ENCODE data around the gene TMEM174. TPM values are rescaled to one million over a fixed set of nuclear protein-coding genes. Genes with fewer than 3 reads are reported as not detected.
A peak's percentile ranks its signal among the peaks of the same experiment; 100 is the strongest.

The TMEM174 gene
- total RNA-seq, 1 donor from 2014 or later: not detected

DNA sequence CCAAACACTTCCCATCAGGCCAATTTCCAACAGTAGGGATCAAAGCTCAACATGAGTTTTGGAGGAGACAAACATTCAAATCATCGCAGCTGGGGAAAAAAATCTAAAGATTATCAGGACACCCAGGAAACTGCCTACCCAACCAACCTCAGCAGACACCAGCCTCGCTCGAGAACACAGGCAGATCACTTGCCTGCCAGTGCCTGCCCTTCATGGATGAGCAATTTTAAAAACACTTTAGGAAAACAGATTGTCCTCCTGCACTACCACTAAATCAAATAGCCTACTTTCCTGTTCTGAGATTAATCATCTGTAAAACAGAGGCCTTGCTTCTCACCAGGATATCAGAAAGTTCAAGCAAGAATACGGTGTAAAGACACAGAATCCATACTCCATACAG is 14.7 kb upstream of the TMEM174 start:
- no peak overlapping the region for H3K27ac Mint-ChIP-seq

DNA sequence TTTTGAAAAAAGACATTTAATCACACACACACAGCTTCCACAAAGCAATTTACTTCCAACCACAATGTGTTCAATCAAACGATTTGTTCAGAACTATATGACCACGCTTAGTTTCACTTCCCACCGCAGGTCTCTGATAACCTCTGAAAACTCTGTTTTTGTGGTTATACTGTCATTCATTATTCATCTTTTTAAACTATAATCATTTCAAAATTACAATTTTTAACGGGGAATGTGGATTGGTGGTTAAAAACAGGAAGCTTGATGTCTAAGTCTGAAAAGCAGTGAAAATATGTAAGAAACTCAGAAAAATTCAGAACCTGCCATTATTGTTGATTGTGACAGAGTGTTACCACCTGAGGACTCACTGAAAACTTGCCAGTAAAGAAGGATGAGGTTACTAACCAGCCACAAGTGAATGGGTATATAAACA is 12.7 kb upstream of the TMEM174 start:
- no peaks in the 10 kb centered on the region for H3K79me2 ChIP-seq (ENCODE audit: low read depth)
- H3K9ac ChIP-seq: no peak overlapping the region
- no peaks in the 10 kb centered on the region for H3K36me3 ChIP-seq
- no peak overlapping the region for H3K4me2 ChIP-seq
- no peaks in the 10 kb centered on the region for H3K4me1 ChIP-seq
- H3K27ac ChIP-seq: no peak overlapping the region
- no peaks in the 10 kb centered on the region for H3F3A ChIP-seq (ENCODE audit: low read depth)
- no peaks in the 10 kb centered on the region for H4K20me1 ChIP-seq (ENCODE audit: low read depth)
- H3K27me3 Mint-ChIP-seq (ENCODE audit: insufficient read depth, low read depth): no peaks in the 10 kb centered on the region
- H3K9me3 ChIP-seq (ENCODE audit: low read depth): no peaks in the 10 kb centered on the region
- H3K36me3 Mint-ChIP-seq: no peaks in the 10 kb centered on the region
- TF ChIP-seq, protein P1, sequence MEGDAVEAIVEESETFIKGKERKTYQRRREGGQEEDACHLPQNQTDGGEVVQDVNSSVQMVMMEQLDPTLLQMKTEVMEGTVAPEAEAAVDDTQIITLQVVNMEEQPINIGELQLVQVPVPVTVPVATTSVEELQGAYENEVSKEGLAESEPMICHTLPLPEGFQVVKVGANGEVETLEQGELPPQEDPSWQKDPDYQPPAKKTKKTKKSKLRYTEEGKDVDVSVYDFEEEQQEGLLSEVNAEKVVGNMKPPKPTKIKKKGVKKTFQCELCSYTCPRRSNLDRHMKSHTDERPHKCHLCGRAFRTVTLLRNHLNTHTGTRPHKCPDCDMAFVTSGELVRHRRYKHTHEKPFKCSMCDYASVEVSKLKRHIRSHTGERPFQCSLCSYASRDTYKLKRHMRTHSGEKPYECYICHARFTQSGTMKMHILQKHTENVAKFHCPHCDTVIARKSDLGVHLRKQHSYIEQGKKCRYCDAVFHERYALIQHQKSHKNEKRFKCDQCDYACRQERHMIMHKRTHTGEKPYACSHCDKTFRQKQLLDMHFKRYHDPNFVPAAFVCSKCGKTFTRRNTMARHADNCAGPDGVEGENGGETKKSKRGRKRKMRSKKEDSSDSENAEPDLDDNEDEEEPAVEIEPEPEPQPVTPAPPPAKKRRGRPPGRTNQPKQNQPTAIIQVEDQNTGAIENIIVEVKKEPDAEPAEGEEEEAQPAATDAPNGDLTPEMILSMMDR (IDR thresholded peaks at IDR 0.05): no peak
- TF ChIP-seq EZH2 (IDR thresholded peaks at IDR 0.05): no peak
- no peak for TF ChIP-seq EZH2phosphoT487 (IDR thresholded peaks at IDR 0.05)
- no peak overlapping the region for H3K27ac Mint-ChIP-seq
- no peak overlapping the region for H3K4me3 ChIP-seq
- no peak overlapping the region for H3K4me3 Mint-ChIP-seq
- peaks cover 11% of the 10 kb centered on the region for H3K4me1 Mint-ChIP-seq
- H3K9me3 Mint-ChIP-seq: no peaks in the 10 kb centered on the region
- H2AFZ ChIP-seq (replicated peaks): no peak overlapping the region
- DNase-seq (ENCODE audit: low spot score): no peak
- no peaks in the 10 kb centered on the region for H3K27me3 ChIP-seq

More for the DNA sequence above, 14.7 kb upstream of the TMEM174 start:
- no peaks in the 10 kb centered on the region for H3K4me1 ChIP-seq
- no peaks in the 10 kb centered on the region for H3K9me3 ChIP-seq (ENCODE audit: low read depth)
- Mint-ChIP-seq H3K27me3 (ENCODE audit: insufficient read depth, low read depth) (no peaks in the 10 kb centered on the region), H3K36me3 (no peaks in the 10 kb centered on the region), H3K9me3 (no peaks in the 10 kb centered on the region), H3K4me1 (peaks cover 13% of the 10 kb centered on the region), H3K4me3 (no peak overlapping the region)
- H3K79me2 ChIP-seq (ENCODE audit: low read depth): no peaks in the 10 kb centered on the region
- no peaks in the 10 kb centered on the region for H3K27me3 ChIP-seq
- H3K4me3 ChIP-seq: no peak overlapping the region
- H3K4me2 ChIP-seq: no peak overlapping the region
- TF ChIP-seq, protein P1 (IDR thresholded peaks at IDR 0.05): no peak
- TF ChIP-seq EZH2phosphoT487 (IDR thresholded peaks at IDR 0.05): no peak
- no peak for TF ChIP-seq EZH2 (IDR thresholded peaks at IDR 0.05)
- no peaks in the 10 kb centered on the region for H3F3A ChIP-seq (ENCODE audit: low read depth)
- H2AFZ ChIP-seq (replicated peaks): no peak overlapping the region
- H4K20me1 ChIP-seq (ENCODE audit: low read depth): no peaks in the 10 kb centered on the region
- no peak for DNase-seq (ENCODE audit: low spot score)
- no peak overlapping the region for H3K27ac ChIP-seq
- H3K36me3 ChIP-seq: no peaks in the 10 kb centered on the region
- no peak overlapping the region for H3K9ac ChIP-seq

DNA sequence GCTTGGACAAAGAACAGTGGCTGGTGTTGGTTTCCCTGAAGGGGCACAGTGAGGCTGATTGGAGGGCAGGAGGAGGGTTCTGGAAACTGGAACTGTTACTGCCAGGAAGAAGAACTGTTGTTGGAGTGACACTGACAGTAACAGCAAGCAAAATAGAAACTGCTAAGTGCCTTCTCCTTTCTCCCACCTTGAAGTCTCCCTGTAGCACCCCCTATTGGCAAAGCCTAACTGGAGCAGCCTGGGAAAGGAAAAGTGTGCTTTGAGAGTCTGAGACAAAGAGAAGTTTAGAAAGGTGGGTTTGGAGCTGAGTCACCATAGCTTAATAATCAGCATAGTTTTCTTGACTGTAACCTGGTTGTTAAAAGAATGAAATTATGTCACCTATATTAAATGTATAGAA is 2.5 kb upstream of the TMEM174 start:
- Mint-ChIP-seq H3K9me3 (peaks cover 5% of the 10 kb centered on the region), H3K27ac (no peak overlapping the region), H3K36me3 (no peaks in the 10 kb centered on the region), H3K27me3 (ENCODE audit: insufficient read depth, low read depth) (peaks cover 4% of the 10 kb centered on the region), H3K4me3 (no peak overlapping the region), H3K4me1 (peaks cover 8% of the 10 kb centered on the region)
- Histone ChIP-seq H2AFZ (replicated peaks) (peak overlapping the region; percentile 23), H3K4me3 (no peak overlapping the region), H3K9me3 (ENCODE audit: low read depth) (no peaks in the 10 kb centered on the region), H4K20me1 (ENCODE audit: low read depth) (no peaks in the 10 kb centered on the region), H3K36me3 (no peaks in the 10 kb centered on the region), H3K4me2 (no peak overlapping the region), H3K79me2 (ENCODE audit: low read depth) (no peaks in the 10 kb centered on the region), H3F3A (ENCODE audit: low read depth) (no peaks in the 10 kb centered on the region), H3K27ac (no peak overlapping the region), H3K4me1 (no peaks in the 10 kb centered on the region), H3K9ac (no peak overlapping the region), H3K27me3 (no peaks in the 10 kb centered on the region)
- DNase-seq (ENCODE audit: low spot score): peak; percentile 73
- TF ChIP-seq EZH2 (IDR thresholded peaks at IDR 0.05) (no peak), EZH2phosphoT487 (IDR thresholded peaks at IDR 0.05) (no peak)
- TF ChIP-seq, protein P1 (IDR thresholded peaks at IDR 0.05): peak; percentile 80
